Measurements from ENCODE around the gene DIPK1A. TPM values are rescaled to one million over a fixed set of nuclear protein-coding genes. Genes with fewer than 3 reads are reported as not detected.

DIPK1A gene
- total RNA-seq, 1 experiment from 2014 or later: 3.8 TPM

GRCh38 chr1:92855236-92855635 is 106.0 kb downstream of the DIPK1A start:
- Histone ChIP-seq H2AFZ (ENCODE audit: low read length) (no peak overlapping the region), H4K91ac (ENCODE audit: insufficient read length, low read depth, low read length) (no peak overlapping the region), H3K23me2 (ENCODE audit: insufficient read length, low read depth, low read length, poor library complexity, severe bottlenecking) (no peaks in the 10 kb centered on the region), H2AK5ac (ENCODE audit: insufficient read length, low read length) (no peak overlapping the region), H3K4ac (ENCODE audit: low read depth, low read length) (no peak overlapping the region), H3K27ac (ENCODE audit: insufficient read length, low read depth, low read length) (no peak overlapping the region), H2BK20ac (ENCODE audit: low read depth, low read length, poor library complexity, severe bottlenecking) (no peak overlapping the region), H3K79me1 (ENCODE audit: insufficient read depth, low read depth, low read length, poor library complexity, severe bottlenecking) (no peaks in the 10 kb centered on the region), H3K79me2 (ENCODE audit: insufficient read depth, low read length) (no peaks in the 10 kb centered on the region), H2BK5ac (ENCODE audit: insufficient read length, low read length) (no peak overlapping the region), H3K9ac (ENCODE audit: extremely low read depth, insufficient read length, low read length) (no peak overlapping the region), H2BK120ac (ENCODE audit: low read depth, low read length, poor library complexity, severe bottlenecking) (no peak overlapping the region), H3K4me1 (ENCODE audit: insufficient read depth, low read length) (no peaks in the 10 kb centered on the region), H3K27me3 (ENCODE audit: insufficient read depth, low read length) (no peaks in the 10 kb centered on the region), H4K20me1 (ENCODE audit: control insufficient read depth, insufficient read depth, insufficient read length) (no peaks in the 10 kb centered on the region), H3K9me3 (ENCODE audit: control insufficient read depth, low read depth, low read length) (no peaks in the 10 kb centered on the region), H3T11ph (ENCODE audit: low read length) (no peak overlapping the region), H3K18ac (ENCODE audit: insufficient read length, low read depth, low read length) (no peak overlapping the region), H3K23ac (ENCODE audit: insufficient read length, low read depth, low read length) (no peak overlapping the region), H4K8ac (replicated peaks; ENCODE audit: insufficient read length, low read depth, low read length) (no peak overlapping the region), H2BK15ac (ENCODE audit: low read depth, low read length) (no peak overlapping the region), H3K56ac (ENCODE audit: insufficient read length, low read depth, low read length) (no peak overlapping the region), H3K4me2 (ENCODE audit: insufficient read depth, insufficient read length, low read length) (no peak overlapping the region), H2BK12ac (ENCODE audit: insufficient read length, low read depth, low read length) (no peak overlapping the region), H4K5ac (ENCODE audit: insufficient read length, low read depth, low read length) (no peak overlapping the region), H3K14ac (ENCODE audit: insufficient read depth, low read length) (no peak overlapping the region)
- no peak for TF ChIP-seq CTCF (conservative IDR thresholded peaks at IDR 0.05)
- Mint-ChIP-seq H3K36me3 (ENCODE audit: insufficient read depth in 1 of 3, low read depth in 3 of 3) (no peaks in the 10 kb centered on the region; a peak in 2 of 7 replicates), H3K27me3 (ENCODE audit: low read depth) (no peaks in the 10 kb centered on the region), H3K27ac (no peak overlapping the region), H3K4me3 (no peak overlapping the region), H3K9me3 (no peaks in the 10 kb centered on the region; a peak in 1 of 5 replicates), H3K4me1 (peaks cover 2 to 4% of the 10 kb centered on the region in 2 experiments; a peak in 2 of 4 replicates)
- no CpG with 5 or more reads among the region's 4 CpGs for WGBS (ENCODE audit: extremely low coverage, insufficient read length, low lambda C conversion rate)
- no peak for DNase-seq

Measured in H9 (cell line).